ENCODE data around the gene C8B. TPM values are rescaled to one million over a fixed set of nuclear protein-coding genes. Genes with fewer than 3 reads are reported as not detected.

C8B gene
- total and polyA plus RNA-seq, 4 donors = 0.06 TPM; not detected in 3

DNA sequence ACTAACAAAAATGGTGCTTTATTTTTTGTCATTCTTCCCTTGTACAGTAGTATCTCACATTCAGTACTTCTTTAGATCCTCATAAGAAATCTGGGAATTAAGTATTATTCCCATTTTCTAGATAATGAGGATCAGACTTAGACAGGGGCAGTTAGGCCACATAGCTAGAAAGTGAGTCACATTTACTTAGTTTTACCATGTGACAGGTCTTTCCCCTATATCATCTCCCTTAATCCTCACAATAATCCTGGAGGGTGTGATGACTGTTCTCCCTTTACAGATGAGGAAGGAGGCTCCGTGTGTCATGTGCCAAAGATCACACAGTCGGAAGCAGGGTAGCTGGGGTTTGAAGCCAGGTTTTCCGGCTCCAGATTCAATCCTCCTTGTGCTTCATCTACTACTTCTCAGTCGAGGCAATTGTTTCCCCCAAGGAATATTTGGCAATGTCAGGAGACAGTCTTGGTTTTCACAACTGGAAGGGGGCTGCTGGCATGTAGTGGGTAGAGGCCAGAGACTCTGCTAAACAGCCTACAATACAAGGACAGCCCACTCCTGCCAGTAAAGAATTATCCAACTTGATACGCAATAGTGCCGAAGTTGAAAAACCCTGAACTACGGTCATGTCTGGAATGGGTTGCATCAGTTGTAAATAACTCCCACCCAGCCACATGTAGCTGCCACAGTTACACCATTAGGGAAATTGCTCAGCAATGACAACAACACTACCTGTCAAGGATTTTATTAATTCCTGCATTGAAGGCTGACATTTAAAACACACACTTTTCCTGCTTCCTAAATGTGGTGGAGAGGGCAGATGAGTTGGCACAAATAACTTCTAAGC is 54.5 kb downstream of the C8B start:
- 86% methylated on average over 5 of the region's 7 CpGs for WGBS (ENCODE audit: insufficient coverage)
- Histone ChIP-seq H3K4me1 (ENCODE audit: control insufficient read depth, insufficient read depth, low read length) (no peaks in the 10 kb centered on the region), H3K9me3 (ENCODE audit: control insufficient read depth, insufficient read depth, low read length) (no peaks in the 10 kb centered on the region), H3K27me3 (ENCODE audit: control insufficient read depth, insufficient read depth, low read length) (no peaks in the 10 kb centered on the region), H3K36me3 (ENCODE audit: control insufficient read depth, insufficient read depth, low read length) (no peaks in the 10 kb centered on the region), H3K27ac (ENCODE audit: low read depth, low read length) (no peak overlapping the region), H3K4me3 (ENCODE audit: low read depth, low read length) (no peak overlapping the region)
- DNase-seq (ENCODE audit: low read depth in 4 of 6, low spot score in 6 of 6) = no peak

DNA sequence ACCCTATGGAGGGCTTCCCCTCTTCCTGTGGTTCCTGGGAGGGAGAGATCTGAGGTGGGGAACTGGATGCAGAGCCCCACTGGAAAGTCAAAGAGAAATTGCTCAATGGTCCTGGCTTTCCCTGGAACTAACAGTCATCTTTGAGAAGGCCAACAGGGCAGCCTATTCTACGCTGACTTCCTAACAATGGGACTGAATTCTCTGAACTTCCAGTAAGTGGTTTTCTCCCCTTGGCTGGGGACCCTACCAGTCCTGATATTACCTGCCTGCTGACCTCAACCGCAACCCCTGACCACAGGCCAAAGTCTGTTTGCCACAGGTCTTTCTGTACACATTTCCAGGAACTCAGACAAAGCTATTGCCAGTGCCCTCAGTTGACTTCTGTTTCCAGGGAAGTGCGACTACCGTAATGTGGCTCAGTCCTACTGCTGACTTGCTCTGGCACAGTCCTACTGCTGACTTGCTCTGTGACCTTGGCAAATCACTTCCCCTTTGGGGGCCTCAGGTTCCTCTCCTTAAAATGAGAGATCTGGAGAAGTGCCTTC is 55.3 kb downstream of the C8B start:
- no peak overlapping the region for H3K27ac ChIP-seq (ENCODE audit: low read depth, low read length)
- H3K36me3 ChIP-seq (ENCODE audit: control insufficient read depth, insufficient read depth, low read length) = no peaks in the 10 kb centered on the region
- no peaks in the 10 kb centered on the region for H3K9me3 ChIP-seq (ENCODE audit: control insufficient read depth, insufficient read depth, low read length)
- H3K27me3 ChIP-seq (ENCODE audit: control insufficient read depth, insufficient read depth, low read length) = no peaks in the 10 kb centered on the region
- no peak for DNase-seq (ENCODE audit: low read depth in 4 of 6, low spot score in 6 of 6)
- no peak overlapping the region for H3K4me3 ChIP-seq (ENCODE audit: low read depth, low read length)
- no peaks in the 10 kb centered on the region for H3K4me1 ChIP-seq (ENCODE audit: control insufficient read depth, insufficient read depth, low read length)
- 91% methylated on average over 4 of the region's 4 CpGs for WGBS (ENCODE audit: insufficient coverage)

DNA sequence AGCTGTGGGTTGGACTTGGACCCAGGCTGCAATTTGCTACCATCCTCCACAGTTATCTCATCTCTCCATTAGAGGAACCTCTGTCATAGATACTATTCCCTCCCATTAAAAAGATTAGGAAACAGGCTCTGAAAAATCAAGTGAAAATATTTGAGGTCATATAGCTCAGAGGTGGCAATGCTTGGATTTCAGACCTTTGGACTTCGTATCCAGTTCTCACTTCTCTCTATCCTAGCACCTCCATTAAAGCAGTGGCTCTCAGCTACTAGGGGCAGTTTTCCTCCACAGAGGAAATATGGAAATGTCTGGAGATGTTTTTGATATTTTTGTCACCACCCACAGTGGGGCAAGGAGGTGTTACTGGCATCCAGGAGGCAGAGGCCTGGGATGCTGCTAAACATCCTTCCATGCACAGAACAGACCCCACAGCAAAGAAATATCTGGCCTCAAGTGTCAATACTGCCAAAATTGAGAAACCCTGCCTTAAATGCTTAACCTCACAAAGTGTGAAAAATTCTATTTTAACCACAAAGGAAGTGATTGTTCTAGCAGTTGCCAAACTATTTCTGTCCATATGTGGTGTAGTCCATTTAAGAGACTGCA is 57.1 kb downstream of the C8B start:
- no peaks in the 10 kb centered on the region for H3K36me3 ChIP-seq (ENCODE audit: control insufficient read depth, insufficient read depth, low read length)
- whole genome bisulfite sequencing (ENCODE audit: insufficient coverage) = no CpG with 5 or more reads among the region's 1 CpG
- H3K4me3 ChIP-seq (ENCODE audit: low read depth, low read length) = no peak overlapping the region
- no peak for DNase-seq (ENCODE audit: low read depth in 4 of 6, low spot score in 6 of 6)
- H3K27ac ChIP-seq (ENCODE audit: low read depth, low read length) = no peak overlapping the region
- H3K4me1 ChIP-seq (ENCODE audit: control insufficient read depth, insufficient read depth, low read length) = no peaks in the 10 kb centered on the region
- no peaks in the 10 kb centered on the region for H3K9me3 ChIP-seq (ENCODE audit: control insufficient read depth, insufficient read depth, low read length)
- no peaks in the 10 kb centered on the region for H3K27me3 ChIP-seq (ENCODE audit: control insufficient read depth, insufficient read depth, low read length)

DNA sequence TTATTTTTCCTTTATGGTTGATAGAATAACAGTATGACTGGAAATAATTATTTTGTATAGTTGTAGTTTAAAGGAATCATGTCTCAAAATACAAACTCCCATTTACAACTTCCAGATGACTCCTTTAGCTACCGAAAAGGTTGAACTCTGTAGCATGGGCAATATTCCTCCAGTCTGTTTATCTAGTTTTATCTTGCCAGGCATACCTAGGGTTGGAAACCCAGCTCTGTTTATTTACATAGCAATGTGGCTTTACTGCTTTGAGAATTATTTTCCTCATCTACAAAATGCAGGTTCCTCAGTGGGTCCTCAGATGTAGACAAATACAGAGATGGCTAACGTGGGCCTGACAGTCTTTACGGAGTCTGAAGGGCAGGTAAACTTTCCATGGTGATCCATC is 60.1 kb downstream of the C8B start:
- Histone ChIP-seq H3K4me3 (ENCODE audit: low read depth, low read length) (no peak overlapping the region), H3K27ac (ENCODE audit: low read depth, low read length) (no peak overlapping the region), H3K36me3 (ENCODE audit: control insufficient read depth, insufficient read depth, low read length) (no peaks in the 10 kb centered on the region), H3K27me3 (ENCODE audit: control insufficient read depth, insufficient read depth, low read length) (no peaks in the 10 kb centered on the region), H3K4me1 (ENCODE audit: control insufficient read depth, insufficient read depth, low read length) (no peaks in the 10 kb centered on the region), H3K9me3 (ENCODE audit: control insufficient read depth, insufficient read depth, low read length) (no peaks in the 10 kb centered on the region)
- WGBS (ENCODE audit: insufficient coverage) = 88% methylated on average over 2 of the region's 3 CpGs
- DNase-seq (ENCODE audit: low read depth in 4 of 6, low spot score in 6 of 6) = no peak

DNA sequence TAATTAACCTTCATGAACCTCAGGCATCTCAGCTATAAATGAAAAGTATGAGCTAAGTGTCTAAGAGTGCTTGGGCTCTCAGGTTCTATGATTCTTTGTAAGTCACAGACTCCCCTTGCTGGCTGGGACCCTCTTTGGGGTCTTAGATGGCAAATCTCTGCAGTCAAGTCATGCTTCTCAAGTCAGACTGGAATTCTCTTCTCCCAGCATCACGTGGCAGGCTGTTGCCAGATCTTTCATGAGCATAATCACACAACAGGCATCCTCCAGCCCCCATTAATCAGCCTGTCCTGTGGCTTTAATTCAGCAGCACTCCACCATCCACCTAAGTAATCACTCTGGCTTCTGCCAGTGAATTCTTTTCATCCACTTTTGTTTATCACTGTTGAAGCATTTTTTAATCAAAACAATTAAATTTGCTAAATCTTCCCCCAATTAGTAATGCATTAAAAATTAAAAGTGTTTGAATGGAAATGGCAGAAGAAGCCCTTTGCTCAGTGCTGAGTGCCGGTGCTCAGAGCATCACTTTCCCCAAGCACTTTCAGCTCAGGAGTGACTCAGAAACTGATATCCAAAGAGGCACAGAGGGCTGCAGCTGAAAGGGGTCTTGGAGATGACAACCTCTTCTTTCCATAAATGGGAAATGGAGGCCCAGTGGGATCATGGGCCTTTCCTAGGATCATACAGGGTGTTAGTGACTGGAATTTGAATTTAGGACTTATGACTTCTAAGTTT is 61.0 kb downstream of the C8B start:
- DNase-seq (ENCODE audit: low read depth in 4 of 6, low spot score in 6 of 6) = peak in 1 of 6 donors; percentile 51

DNA sequence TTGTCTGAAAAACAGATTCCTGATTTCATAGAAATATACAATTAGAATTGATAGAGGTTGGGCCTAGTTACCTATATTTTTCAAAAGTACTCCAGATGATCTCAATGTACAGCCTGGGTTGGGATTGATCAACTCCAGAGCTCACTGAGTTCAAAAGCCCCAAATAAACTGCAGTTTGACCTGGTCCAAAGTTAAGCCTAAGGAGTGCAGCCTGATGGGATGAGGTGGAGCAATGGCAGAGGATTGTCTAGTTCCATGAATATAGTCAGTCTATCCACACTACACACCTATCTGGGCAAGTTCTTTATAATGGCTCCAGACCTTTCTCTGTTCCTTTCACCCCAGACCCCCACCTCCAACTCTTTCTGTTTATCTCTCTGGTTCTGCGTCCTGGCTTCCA is 62.0 kb downstream of the C8B start:
- DNase-seq (ENCODE audit: low read depth in 4 of 6, low spot score in 6 of 6) = no peak
- Histone ChIP-seq H3K9me3 (ENCODE audit: control insufficient read depth, insufficient read depth, low read length) (no peaks in the 10 kb centered on the region), H3K36me3 (ENCODE audit: control insufficient read depth, insufficient read depth, low read length) (no peaks in the 10 kb centered on the region), H3K4me3 (ENCODE audit: low read depth, low read length) (no peak overlapping the region), H3K27me3 (ENCODE audit: control insufficient read depth, insufficient read depth, low read length) (no peaks in the 10 kb centered on the region), H3K27ac (ENCODE audit: low read depth, low read length) (no peak overlapping the region), H3K4me1 (ENCODE audit: control insufficient read depth, insufficient read depth, low read length) (no peaks in the 10 kb centered on the region)
- WGBS (ENCODE audit: insufficient coverage) = 100% methylated on average over 1 of the region's 1 CpG

More for the DNA sequence above, 61.0 kb downstream of the C8B start:
- Histone ChIP-seq H3K27ac (ENCODE audit: low read depth, low read length) (no peak overlapping the region), H3K27me3 (ENCODE audit: control insufficient read depth, insufficient read depth, low read length) (no peaks in the 10 kb centered on the region), H3K4me3 (ENCODE audit: low read depth, low read length) (no peak overlapping the region), H3K9me3 (ENCODE audit: control insufficient read depth, insufficient read depth, low read length) (no peaks in the 10 kb centered on the region), H3K36me3 (ENCODE audit: control insufficient read depth, insufficient read depth, low read length) (no peaks in the 10 kb centered on the region), H3K4me1 (ENCODE audit: control insufficient read depth, insufficient read depth, low read length) (no peaks in the 10 kb centered on the region)
- WGBS (ENCODE audit: insufficient coverage) = 6% methylated on average over 1 of the region's 2 CpGs

DNA sequence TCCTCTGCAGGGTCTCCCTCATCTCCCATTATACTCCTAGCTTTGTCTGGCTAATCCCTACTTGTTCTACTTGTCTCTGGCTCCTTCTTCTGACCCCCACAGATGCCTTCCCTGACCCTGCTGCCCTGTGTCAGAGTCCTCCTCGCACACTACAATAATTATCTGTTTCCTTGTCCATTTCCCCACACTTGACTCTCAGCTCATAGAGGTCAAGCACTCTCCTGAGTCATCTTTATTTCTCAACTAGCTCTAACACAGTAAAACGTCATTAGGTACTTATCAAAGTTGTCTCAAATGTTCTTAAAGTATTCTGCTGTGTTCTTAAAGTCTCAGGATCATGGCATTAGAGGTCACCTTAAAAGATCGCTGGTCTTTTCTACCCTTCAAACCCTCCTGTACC is 64.1 kb downstream of the C8B start:
- no peaks in the 10 kb centered on the region for H3K27me3 ChIP-seq (ENCODE audit: control insufficient read depth, insufficient read depth, low read length)
- 72% methylated on average over 3 of the region's 3 CpGs for WGBS (ENCODE audit: insufficient coverage)
- no peaks in the 10 kb centered on the region for H3K9me3 ChIP-seq (ENCODE audit: control insufficient read depth, insufficient read depth, low read length)
- H3K36me3 ChIP-seq (ENCODE audit: control insufficient read depth, insufficient read depth, low read length) = no peaks in the 10 kb centered on the region
- H3K4me1 ChIP-seq (ENCODE audit: control insufficient read depth, insufficient read depth, low read length) = no peaks in the 10 kb centered on the region
- no peak overlapping the region for H3K4me3 ChIP-seq (ENCODE audit: low read depth, low read length)
- DNase-seq (ENCODE audit: low read depth in 4 of 6, low spot score in 6 of 6) = no peak
- H3K27ac ChIP-seq (ENCODE audit: low read depth, low read length) = no peak overlapping the region

DNA sequence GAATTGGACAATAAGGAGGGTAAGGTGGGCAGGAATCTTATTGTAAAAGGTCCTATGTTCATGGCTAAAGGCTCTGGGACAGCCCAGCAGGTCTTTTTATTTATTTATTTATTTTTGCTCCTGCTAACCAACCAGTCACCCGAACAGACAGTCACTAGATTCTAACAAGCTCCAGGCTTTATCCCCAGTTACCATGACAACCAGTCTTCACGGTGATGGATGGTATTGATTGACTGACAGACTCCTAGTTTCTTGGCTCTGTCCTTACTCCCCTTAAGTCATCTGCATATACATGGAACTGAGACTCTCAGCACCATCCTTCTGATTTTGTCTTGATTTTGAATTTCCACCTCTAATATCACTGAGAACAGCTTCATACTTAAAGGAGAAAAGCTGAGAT is 66.9 kb downstream of the C8B start:
- Histone ChIP-seq H3K27me3 (ENCODE audit: control insufficient read depth, insufficient read depth, low read length) (no peaks in the 10 kb centered on the region), H3K9me3 (ENCODE audit: control insufficient read depth, insufficient read depth, low read length) (no peaks in the 10 kb centered on the region), H3K36me3 (ENCODE audit: control insufficient read depth, insufficient read depth, low read length) (no peaks in the 10 kb centered on the region), H3K4me1 (ENCODE audit: control insufficient read depth, insufficient read depth, low read length) (no peaks in the 10 kb centered on the region), H3K27ac (ENCODE audit: low read depth, low read length) (no peak overlapping the region), H3K4me3 (ENCODE audit: low read depth, low read length) (no peak overlapping the region)
- whole genome bisulfite sequencing (ENCODE audit: insufficient coverage) = 29% methylated on average over 1 of the region's 2 CpGs
- peak in 2 of 6 donors; percentile 54 to 76 for DNase-seq (ENCODE audit: low read depth in 4 of 6, low spot score in 6 of 6)

DNA sequence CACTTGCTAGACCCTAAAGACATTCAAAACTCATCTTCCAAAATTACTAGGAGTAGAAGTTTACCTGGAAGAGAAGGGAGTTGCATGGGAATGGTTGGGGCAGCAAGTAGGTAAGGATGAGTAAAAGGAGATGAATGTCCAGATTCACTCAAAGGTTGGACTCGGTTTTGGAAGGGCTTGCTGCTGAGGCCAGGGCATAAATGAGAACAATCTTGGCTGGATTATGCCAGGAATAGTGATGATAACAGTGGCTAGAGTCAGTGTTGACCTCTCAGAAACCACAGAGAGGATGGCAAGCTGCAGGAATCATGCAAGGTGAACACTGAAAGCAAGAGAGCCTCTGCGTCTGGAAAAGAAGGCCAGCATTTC is 67.8 kb downstream of the C8B start:
- Histone ChIP-seq H3K4me1 (ENCODE audit: control insufficient read depth, insufficient read depth, low read length) (no peaks in the 10 kb centered on the region), H3K4me3 (ENCODE audit: low read depth, low read length) (no peak overlapping the region), H3K9me3 (ENCODE audit: control insufficient read depth, insufficient read depth, low read length) (no peaks in the 10 kb centered on the region), H3K27me3 (ENCODE audit: control insufficient read depth, insufficient read depth, low read length) (no peaks in the 10 kb centered on the region), H3K27ac (ENCODE audit: low read depth, low read length) (no peak overlapping the region), H3K36me3 (ENCODE audit: control insufficient read depth, insufficient read depth, low read length) (no peaks in the 10 kb centered on the region)
- DNase-seq (ENCODE audit: low read depth in 4 of 6, low spot score in 6 of 6) = no peak
- WGBS (ENCODE audit: insufficient coverage) = 89% methylated on average over 2 of the region's 2 CpGs

Measured in spinal cord (tissue), 10 donors.